NCI-H2107 treated with DMSO at 0.1 percent for 48 hours (cell line): Measurements from ENCODE around the gene ANKRD50.

Experiments used
- DNase-seq: peaks from one replicate; lab custom pipeline; 2025; ENCODE audit not compliant: unreplicated experiment; lab: John Stamatoyannopoulos, UW

The ANKRD50 gene

GRCh38 chr4:124710911-124711310 lies 1.6 kb downstream of the ANKRD50 start:
- peak; percentile 1 for DNase-seq

DNA sequence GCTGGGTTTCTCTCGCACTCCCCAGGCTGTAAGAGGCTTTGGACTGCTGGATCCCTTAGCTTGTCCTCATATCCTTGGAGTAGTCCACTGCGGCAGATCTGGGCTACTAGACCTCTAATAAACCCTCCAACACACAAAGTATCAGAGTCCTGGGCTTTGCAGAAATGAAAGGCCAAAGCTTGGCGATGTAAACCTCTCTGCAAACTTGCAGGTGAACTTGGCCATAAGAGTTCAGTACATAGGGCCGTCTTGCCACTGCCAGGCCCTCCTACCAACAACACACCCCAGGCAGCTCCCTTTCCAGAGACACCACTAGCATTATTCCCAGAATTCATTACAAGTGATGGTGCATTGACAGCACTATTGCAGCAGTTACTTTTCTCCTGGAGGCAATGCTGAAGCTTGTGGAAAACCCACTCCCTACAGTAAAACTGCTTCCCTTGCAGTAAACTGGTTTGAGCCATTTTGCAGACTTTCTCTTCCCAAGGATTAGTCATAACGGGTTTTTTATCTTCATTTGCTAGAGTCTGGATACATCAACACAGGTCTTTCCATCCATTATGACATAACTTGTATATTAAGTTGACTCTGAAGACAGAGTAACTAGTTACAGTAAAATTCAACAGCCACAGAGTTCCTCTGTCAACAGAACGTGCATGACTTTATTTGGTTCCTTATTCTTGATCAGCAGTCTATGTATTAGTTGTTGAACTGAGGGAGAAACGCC lies 2.4 kb downstream of the ANKRD50 start:
- no peak for DNase-seq

DNA sequence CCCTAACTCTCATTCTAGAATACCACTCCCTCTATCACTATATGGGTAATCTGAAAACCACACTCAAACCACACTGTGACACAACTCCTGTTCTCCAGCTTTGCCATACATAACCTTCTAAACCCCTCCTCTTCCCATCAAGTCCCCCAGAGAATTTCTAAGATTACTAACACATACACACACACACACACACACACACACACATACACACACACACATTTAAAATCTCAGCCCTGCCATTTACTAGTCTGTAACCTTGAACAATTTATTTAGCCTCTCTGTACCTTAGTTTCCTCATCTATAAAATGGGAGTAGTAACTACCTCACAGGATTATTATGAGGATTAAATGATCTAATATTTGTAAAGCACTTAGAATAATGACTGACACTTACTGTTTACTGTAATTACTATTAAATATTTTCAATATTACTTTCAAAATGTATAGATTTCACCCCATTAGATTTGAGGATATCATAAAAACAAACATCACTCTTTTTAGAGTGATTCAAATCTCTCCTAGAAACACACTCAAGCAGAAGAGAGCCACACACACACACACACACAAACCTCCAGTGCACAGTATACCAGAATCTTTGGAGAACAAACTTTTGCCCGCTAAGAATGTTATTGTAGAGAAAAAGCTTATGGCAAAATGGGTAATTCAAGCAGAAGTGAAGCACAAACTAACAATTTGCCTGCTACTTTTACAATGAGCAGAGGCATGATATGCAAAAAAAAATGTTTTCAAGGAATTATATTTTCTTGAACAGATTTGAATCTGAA lies 3.8 kb downstream of the ANKRD50 start:
- no peak for DNase-seq

GRCh38 chr4:124705393-124705792 lies 7.1 kb downstream of the ANKRD50 start:
- DNase-seq, result no peak

DNA sequence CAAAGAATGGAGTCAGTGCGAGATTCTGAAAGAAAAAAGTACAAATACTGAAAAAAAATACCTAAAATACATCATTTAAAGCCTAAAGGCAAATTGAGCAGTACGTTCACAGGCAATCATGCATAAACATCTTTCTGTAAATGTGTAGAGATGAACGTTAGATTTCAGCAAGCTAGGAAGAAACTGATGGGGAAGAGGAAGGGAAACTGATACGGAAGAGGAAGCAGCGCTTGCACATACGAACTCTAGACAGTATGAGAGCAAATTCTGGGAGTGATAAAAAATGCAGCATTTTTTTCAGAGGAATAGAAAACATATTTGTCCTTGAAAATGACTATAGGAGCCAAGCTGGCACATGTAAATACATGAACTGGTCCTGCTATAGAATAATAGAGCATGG lies 9.4 kb downstream of the ANKRD50 start:
- DNase-seq, result no peak

- no peak for DNase-seq
These were observed 15.1 kb downstream of the ANKRD50 start for GRCh38 chr4:124697441-124697840.

DNA sequence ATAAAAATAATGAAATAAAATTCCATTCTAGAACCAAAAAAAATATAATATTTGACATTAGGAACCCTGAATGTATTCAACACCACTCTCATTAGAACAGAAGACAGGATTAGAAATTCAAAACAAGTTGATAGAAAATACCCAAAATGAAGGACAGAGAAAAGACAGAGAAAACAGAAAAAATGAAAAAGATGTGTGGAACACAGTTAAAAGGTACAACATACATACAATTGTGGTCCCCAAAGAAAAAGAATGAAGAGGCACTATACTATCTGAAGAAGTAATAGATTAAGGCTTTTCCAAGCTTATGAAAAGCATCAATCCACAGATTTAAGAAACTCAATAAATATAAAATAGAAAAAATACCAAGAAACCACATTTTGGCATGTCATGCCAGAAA lies 16.4 kb downstream of the ANKRD50 start:
- no peak for DNase-seq

- no peak for DNase-seq
These were observed 17.5 kb downstream of the ANKRD50 start for GRCh38 chr4:124694946-124695598.

GRCh38 chr4:124694306-124694705 lies 18.2 kb downstream of the ANKRD50 start:
- DNase-seq, result no peak

- no peak for DNase-seq
These were observed 20.7 kb downstream of the ANKRD50 start for GRCh38 chr4:124691801-124692200.

DNA sequence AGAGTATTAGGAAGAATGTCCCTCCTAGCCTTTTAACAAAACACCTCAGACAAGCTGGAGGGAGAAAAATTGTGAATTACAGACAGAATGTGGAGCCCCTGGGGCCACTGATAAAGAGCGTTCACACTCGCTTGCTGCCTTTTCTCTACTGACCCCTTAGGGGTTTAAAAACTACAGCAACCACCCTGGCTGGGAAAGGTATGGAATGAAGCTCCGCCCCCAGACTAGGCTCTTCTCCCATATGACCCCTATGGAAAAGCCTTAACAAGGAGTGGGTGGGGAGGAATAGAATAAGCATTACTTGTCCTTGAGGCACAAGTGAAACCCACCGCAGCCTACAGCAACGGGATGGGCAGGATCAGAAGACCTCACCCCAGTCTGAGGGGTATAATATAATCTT lies 26.3 kb downstream of the ANKRD50 start:
- DNase-seq, result no peak

- DNase-seq, result no peak
These were observed 26.7 kb downstream of the ANKRD50 start for GRCh38 chr4:124685851-124686250.

DNA sequence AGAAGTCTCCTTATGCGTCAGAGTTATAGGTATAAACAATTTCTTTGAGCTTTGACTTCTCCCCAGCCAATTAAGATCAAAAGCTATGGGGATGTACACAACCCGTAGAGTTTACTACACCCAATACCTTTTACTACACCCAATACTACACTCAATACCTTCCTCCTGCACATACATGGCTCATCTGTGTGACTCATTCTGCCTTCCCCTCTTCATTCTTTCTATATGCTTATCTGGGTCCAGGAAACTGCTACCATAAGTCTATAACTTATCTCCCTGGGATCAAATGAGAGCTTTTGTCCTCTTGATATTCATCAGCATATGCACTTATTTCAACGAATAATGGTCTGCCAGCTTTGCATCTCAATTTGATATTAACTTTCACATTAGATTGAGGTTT lies 28.2 kb downstream of the ANKRD50 start:
- DNase-seq, result no peak

- DNase-seq, result no peak
These were observed 30.1 kb downstream of the ANKRD50 start for GRCh38 chr4:124682384-124682783.

- no peak for DNase-seq
These were observed 46.0 kb downstream of the ANKRD50 start for GRCh38 chr4:124666496-124666895.

DNA sequence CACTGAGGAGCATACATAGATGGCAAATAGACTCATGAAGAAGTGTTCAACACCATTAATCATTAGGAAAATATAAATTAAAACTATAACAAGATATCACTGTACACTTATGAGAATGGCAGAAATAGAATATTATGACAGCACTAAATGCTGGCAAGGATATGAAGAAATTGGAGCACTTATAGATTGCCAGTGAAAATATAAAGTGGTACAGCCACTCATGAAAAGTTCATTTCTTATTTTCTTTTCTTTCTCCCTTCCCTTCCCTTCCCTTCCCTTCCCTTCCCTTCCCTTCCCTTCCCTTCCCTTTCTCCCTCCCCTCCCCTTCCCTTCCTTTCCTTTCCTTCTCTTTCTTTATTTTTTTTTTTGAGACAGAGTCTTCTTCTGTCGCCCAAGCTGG lies 53.7 kb downstream of the ANKRD50 start:
- DNase-seq, result no peak

DNA sequence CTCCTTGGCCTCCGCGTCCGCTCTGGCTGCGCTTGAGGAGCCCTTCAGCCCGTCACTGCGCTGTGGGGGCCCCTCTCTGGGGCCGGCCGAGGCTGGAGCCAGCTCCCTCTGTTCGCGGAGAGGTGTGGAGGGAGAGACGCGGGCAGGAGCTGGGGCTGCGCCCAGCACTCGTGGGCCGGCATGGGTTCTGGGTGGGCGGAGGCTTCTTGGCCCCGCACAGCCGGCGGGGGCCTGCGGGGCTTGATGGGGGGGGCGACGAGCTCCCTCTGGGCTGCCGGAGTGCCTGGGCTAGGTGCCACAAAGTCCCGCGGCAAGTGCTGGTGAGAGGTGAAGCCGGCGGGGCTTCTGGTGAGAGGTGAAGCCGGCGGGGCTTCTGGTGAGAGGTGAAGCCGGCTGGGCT lies 61.9 kb downstream of the ANKRD50 start:
- no peak for DNase-seq

- no peak for DNase-seq
These were observed 64.9 kb downstream of the ANKRD50 start for GRCh38 chr4:124647599-124647998.

- DNase-seq, result no peak
These were observed 67.9 kb downstream of the ANKRD50 start for GRCh38 chr4:124644621-124645020.

DNA sequence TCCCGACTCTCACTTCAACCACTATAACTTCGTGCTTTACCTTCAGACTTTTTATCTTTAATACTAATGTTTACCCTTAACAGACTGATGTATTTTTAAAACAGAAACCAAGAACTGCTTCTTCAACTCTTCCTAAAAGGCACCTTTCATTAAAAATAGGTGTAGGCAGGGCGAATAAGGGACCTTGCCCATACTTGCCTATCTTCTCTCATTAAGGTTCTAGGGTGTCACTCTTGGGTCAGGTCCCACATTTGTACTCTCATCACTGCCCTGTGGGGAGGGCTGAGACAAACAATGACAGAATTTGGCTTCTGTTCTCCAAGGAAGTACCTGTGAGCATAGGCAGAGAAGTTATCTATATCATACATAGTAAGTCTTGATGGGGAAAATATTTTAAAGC lies 69.7 kb downstream of the ANKRD50 start:
- DNase-seq, result no peak

DNA sequence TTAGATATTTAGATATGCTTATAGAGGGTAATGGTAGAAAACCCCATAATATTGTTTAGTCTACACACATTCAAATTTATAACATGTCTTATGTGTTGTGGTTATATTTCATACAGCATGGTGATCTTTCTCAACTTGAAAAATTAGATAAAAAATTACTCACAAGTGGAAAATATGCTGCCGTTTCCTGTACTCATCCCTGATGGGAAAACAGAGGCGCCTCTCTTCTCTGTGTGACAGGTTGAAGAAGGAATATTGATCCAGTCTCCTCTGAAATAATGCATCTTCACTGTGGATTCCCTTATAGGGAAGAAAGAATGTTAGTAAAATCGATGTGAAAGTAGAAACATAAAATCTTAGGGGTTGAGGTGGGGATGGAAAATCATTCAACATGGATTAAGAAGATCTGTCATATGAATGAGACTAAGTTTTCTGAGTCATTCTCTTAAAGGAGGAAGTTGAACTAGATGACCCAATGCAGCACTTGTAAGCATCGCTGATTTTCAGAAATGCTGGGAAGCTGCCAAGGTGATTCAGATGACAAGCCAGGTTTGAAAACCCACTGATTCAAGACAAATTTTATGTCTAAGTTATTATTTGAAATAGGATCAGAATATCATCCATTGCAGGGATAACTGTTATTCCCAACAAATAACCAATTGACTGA lies 70.7 kb downstream of the ANKRD50 start:
- DNase-seq, result no peak
